BJ (cell line): ENCODE results near the gene RFTN1. TPM values are rescaled to one million over a fixed set of nuclear protein-coding genes. Genes with fewer than 3 reads are reported as not detected.
"Not testable (repeated sequence)": the region's sequence is repeated elsewhere in the genome, so short reads cannot be mapped to it uniquely, and the experiment has no call there.

ENCODE experiments used
- CTCF ChIA-PET: fragments of 350-600 bp; formaldehyde crosslinking; extraction: SDS; loops from one replicate; lab custom pipeline; 2021; ENCODE audit warnings: antibody characterized with exemption, inconsistent platforms; lab: Yijun Ruan, JAX
- POLR2A ChIA-PET: fragments of 300-600 bp; sonication (Branson Sonifier 250); formaldehyde crosslinking; extraction: SDS; loops from one replicate; lab custom pipeline; 2021; ENCODE audit warnings: antibody characterized with exemption; lab: Charles Lee
- DNase-seq: peaks from one replicate; pipeline ENCODE4 v3.0.0-alpha.2; 2011; ENCODE audit warnings: low read depth
- H3K27me3 ChIP-seq: 2 replicates; pipeline ENCODE4 v1.6.0; 2011; ENCODE audit warnings: low read length; ENCODE audit not compliant: control insufficient read depth, insufficient read depth
- H3K36me3 ChIP-seq: 2 replicates; pipeline ENCODE4 v1.5.1; 2011; ENCODE audit warnings: low read length; ENCODE audit not compliant: control insufficient read depth, insufficient read depth
- H3K4me3 ChIP-seq: 2 replicates; pipeline ENCODE4 v1.5.1; 2011; ENCODE audit warnings: low read depth, mild to moderate bottlenecking, control low read depth, low read length
- polyA plus RNA-seq: library from polyadenylated mRNA; depleted of rRNA; stranded (reverse); fragments of >200 nt; gene quantifications from 2 replicates; pipeline ENCODE4 v1.2.3, GENCODE V29; 2011
- TF ChIP-seq, protein P1 (sequence below): IDR thresholded peaks from 2 replicates; pipeline ENCODE4 v1.5.1; 2011; ENCODE audit warnings: low read depth, mild to moderate bottlenecking, control low read depth, inconsistent platforms, low read length, moderate library complexity; ENCODE audit not compliant: insufficient read depth

The RFTN1 gene
- polyA plus RNA-seq, 1 experiment: 49.0 TPM

DNA sequence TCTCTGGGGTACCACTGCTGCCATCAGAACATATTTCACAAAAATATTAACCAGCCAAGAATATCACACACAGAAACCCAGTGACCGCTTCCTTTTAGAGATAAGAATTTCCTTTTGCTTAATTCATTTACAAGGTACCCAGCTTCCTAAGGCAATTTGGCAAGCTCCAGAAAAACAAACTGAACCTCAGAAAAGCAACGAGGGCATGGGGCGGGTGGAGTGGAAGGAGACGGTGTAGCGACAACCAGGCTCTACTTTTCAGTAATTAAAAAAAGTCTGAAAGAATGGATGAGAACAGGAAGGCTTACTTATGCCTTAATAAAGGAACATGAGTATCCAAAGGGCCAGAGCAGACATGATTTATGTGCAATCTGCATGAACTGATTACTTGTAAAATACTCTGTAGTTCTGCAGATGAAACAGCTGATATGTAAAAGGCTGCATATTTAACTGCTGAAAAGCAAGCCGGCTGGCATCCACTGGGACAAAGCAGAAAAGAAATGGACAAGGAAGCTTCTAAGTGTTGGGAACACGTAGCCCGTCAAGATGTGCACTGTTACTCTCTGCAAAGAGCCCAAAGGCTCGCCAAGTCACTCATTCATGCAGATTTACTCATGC lies 18.6 kb downstream of the RFTN1 start:
- POLR2A ChIA-PET: interaction anchor here (0.6 kb wide), 2 partner anchors 10 to 104 kb away, joined by 3 read pairs; no protein-coding TSS in a partner anchor
- DNase-seq: peak; percentile 73
- CTCF ChIA-PET: interaction anchor here (0.7 to 1.3 kb wide), 2 partner anchors 22 to 35 kb away, joined by 3 to 5 read pairs; no protein-coding TSS in a partner anchor
- TF ChIP-seq, protein P1, sequence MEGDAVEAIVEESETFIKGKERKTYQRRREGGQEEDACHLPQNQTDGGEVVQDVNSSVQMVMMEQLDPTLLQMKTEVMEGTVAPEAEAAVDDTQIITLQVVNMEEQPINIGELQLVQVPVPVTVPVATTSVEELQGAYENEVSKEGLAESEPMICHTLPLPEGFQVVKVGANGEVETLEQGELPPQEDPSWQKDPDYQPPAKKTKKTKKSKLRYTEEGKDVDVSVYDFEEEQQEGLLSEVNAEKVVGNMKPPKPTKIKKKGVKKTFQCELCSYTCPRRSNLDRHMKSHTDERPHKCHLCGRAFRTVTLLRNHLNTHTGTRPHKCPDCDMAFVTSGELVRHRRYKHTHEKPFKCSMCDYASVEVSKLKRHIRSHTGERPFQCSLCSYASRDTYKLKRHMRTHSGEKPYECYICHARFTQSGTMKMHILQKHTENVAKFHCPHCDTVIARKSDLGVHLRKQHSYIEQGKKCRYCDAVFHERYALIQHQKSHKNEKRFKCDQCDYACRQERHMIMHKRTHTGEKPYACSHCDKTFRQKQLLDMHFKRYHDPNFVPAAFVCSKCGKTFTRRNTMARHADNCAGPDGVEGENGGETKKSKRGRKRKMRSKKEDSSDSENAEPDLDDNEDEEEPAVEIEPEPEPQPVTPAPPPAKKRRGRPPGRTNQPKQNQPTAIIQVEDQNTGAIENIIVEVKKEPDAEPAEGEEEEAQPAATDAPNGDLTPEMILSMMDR: no peak
- H3K36me3 ChIP-seq: peaks cover 4% of the 10 kb centered on the region
- H3K27me3 ChIP-seq: no peaks in the 10 kb centered on the region
- no peak overlapping the region for H3K4me3 ChIP-seq

DNA sequence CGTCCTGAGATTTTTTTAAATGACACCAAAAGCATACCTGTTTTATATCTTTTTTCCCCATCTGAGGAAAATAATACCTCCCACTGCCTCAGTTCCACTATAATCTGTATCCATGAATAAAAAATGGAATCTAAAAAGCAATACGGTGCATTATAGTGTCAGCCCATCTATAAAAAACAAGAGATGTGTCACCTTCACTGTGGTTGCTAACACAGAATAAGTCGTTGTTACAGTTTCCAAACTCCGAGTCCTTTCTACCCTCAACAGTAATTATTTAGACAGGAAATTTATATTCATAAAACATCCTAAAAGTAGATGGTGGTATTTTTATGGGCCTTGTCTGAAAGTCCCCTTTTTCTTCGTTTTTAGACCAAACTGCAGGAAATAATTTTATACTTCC lies 19.4 kb downstream of the RFTN1 start:
- H3K36me3 ChIP-seq: peaks cover 4% of the 10 kb centered on the region
- no peaks in the 10 kb centered on the region for H3K27me3 ChIP-seq
- CTCF ChIA-PET: interaction anchor here (0.7 kb wide), 1 partner anchor 34 kb away, joined by 3 read pairs; no protein-coding TSS in a partner anchor
- TF ChIP-seq, protein P1: no peak
- H3K4me3 ChIP-seq: no peak overlapping the region
- POLR2A ChIA-PET: interaction anchor here (0.6 kb wide), 2 partner anchors 33 to 103 kb away, joined by 3 to 17 read pairs; no protein-coding TSS in a partner anchor
- no peak for DNase-seq

DNA sequence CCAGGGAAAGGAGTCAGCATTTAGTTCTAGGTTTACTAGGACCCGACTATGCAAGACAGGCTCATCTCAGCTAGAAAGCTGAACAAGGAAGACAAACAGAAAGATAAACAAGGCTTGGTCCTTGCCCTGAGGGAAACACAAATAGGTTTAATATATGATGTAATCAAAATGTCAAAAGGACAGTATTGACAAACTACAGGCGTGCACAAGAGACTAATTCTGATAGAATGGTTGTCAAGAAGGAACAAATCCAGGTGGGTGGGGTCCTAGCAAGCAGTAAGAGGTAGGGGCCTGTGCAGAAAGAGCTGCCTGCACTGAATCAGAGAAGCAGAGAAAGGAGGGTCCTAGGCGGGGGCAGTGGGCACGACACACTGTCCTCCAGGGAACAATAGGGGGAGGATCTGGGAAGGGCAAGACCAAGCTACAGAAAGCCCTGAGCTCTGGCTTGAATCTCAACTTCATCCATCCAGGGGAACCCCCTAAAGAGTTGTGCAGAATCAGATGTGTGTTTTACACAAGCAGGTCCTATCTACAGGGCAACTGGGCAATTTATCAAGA lies 23.4 kb downstream of the RFTN1 start:
- POLR2A ChIA-PET: no interaction called here
- no peak for DNase-seq
- CTCF ChIA-PET: no interaction called here
- no peak overlapping the region for H3K4me3 ChIP-seq
- H3K36me3 ChIP-seq: peaks cover 4% of the 10 kb centered on the region
- no peaks in the 10 kb centered on the region for H3K27me3 ChIP-seq
- TF ChIP-seq, protein P1: no peak

DNA sequence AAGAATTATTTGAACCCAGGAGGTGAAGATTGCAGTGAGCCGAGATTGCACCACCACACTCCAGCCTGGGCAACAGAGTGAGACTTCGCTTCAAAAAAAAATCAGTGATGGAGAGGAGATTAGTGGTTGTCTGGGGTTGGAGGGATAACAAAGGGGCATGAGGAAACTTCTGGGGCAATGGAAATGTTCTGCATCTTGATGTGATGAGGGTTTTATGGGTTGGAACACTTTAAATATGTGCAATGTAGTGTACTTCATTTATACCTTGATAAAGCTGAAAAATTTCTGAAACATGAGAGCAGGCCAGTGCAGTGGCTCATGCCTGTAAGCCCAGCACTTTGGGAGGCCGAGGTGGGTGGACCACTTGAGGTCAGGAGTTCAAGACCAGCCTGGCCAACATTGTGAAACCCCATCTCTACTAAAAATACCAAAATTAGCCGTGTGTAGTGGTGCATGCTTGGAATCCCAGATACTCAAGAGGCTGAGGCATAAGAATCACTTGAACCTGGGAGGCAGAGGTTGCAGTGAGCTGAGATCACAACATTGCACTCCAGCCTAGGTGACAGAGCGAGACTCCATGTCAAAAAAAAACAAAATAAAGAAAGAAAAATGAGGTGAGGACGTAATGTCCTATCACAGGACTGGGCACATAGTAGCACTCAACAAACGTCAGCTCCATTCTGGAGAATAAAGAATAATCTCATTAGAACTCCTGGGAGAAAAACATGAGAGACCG lies 24.0 kb downstream of the RFTN1 start:
- DNase-seq, H3K4me3 ChIP-seq, CTCF ChIA-PET, POLR2A ChIA-PET, H3K27me3 ChIP-seq, H3K36me3 ChIP-seq: not testable (repeated sequence)

DNA sequence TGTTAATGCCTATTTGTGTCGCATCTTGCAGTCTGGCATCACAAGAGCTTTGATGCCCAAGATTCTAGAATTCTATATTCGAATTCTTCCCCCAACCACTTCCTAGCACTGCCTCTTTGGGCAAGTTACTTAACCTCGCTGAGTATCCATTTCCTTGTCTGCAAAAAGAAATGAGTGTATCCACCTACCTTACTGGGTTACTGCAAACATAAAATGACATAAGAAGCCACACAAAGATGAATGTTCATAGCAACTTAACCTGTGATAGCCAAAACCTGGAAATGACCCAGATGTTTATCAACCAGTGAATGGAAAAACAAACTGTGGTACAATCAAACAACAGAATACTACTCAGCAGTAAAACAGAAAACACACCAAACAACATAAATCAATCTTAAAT lies 24.9 kb downstream of the RFTN1 start:
- H3K4me3 ChIP-seq: no peak overlapping the region
- DNase-seq: no peak
- ChIA-PET POLR2A (no interaction called here), CTCF (no interaction called here)
- no peaks in the 10 kb centered on the region for H3K27me3 ChIP-seq
- TF ChIP-seq, protein P1: no peak
- H3K36me3 ChIP-seq: peaks cover 4% of the 10 kb centered on the region
